ENCODE results near the gene BUD13. TPM values are rescaled to one million over a fixed set of nuclear protein-coding genes. Genes with fewer than 3 reads are reported as not detected.

The BUD13 gene
- total RNA-seq, 4 donors from 2014 or later, result 9.0 to 14.1 (median 12.3) TPM

GRCh38 chr11:116727990-116728389, 44.8 kb downstream of the BUD13 start:
- TF ChIP-seq POLR2A (IDR thresholded peaks at IDR 0.05) (no peak), CTCF (IDR thresholded peaks at IDR 0.05 in 4 of 5, conservative IDR thresholded peaks at IDR 0.05 in 1 of 5) (no peak)
- intact Hi-C loops (cut with DNase I; ENCODE audit: low total_unique reads) (no loop called here), in situ Hi-C loops (cut with MboI; ENCODE audit: low sequenced_read_pairs in 4 of 4) (no loop called here)
- no peak for ATAC-seq
- Histone ChIP-seq H3K27me3 (no peaks in the 10 kb centered on the region), H3K4me3 (no peak overlapping the region), H3K9me3 (no peaks in the 10 kb centered on the region), H3K36me3 (no peaks in the 10 kb centered on the region), H3K27ac (no peak overlapping the region), H3K4me1 (peaks cover 14 to 19% of the 10 kb centered on the region in 2 donors)
- no peak for DNase-seq

- ATAC-seq (peak in 1 of 2 donors; percentile 25), DNase-seq (peak in 1 of 2 donors; percentile 15)
- H3K4me1 ChIP-seq, result peaks cover 5 to 16% of the 10 kb centered on the region in 2 donors
- TF ChIP-seq POLR2A (IDR thresholded peaks at IDR 0.05) (no peak), CTCF (IDR thresholded peaks at IDR 0.05 in 4 of 5, conservative IDR thresholded peaks at IDR 0.05 in 1 of 5) (no peak)
- H3K27ac ChIP-seq, result no peak overlapping the region
- in situ Hi-C loops (cut with MboI; ENCODE audit: low sequenced_read_pairs in 4 of 4), result no loop called here
- no peaks in the 10 kb centered on the region for H3K36me3 ChIP-seq
- H3K4me3 ChIP-seq, result no peak overlapping the region
- intact Hi-C loops (cut with DNase I; ENCODE audit: low total_unique reads), result no loop called here
- no peaks in the 10 kb centered on the region for H3K9me3 ChIP-seq
- H3K27me3 ChIP-seq, result no peaks in the 10 kb centered on the region
Observed at GRCh38 chr11:116725434-116726221, 47.2 kb downstream of the BUD13 start.

DNA sequence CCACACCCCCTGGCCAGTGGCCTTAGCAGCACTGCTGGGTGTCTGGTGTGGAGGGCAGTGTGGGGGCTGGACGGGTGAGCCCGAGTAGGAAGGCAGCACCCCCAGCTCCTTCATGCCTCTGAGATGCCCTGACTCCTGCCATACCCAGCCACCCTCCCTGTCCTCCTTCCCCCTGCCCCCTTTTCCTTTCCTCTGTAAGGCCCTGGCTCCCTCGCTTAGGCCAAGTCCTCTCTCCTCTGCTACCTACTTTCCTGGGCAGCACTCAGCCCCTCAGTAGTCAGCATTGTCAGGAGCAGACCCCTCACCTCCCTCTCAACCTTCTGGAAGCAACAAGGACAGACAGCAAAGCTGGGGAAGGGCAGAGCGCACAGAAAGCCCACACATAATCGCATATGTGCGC, 48.0 kb downstream of the BUD13 start:
- in situ Hi-C loops (cut with MboI; ENCODE audit: low sequenced_read_pairs in 4 of 4), result no loop called here

DNA sequence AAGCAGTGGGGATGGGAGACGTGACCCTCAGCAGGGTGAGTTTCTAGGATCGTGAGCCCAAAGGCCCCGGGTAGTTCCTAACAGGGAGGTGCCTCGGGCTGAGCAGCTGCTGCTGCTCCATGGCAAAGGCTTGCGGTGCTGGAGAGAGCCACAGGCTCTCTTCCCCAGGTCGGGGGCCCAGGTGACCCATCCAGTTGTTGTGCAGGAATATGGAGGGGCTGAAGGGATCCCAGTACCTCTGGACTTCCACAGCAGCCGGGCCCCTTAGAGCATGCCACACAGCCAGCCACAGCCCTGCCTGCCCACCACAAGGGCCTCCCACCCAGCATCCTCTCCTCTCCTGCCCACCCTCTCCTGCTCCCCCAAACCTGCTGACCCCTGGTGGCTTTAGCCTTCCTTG, 49.3 kb downstream of the BUD13 start:
- Histone ChIP-seq H3K36me3 (no peaks in the 10 kb centered on the region), H3K27me3 (no peaks in the 10 kb centered on the region), H3K9me3 (no peaks in the 10 kb centered on the region), H3K4me1 (peaks cover 0 to 12% of the 10 kb centered on the region in 2 donors), H3K4me3 (no peak overlapping the region), H3K27ac (no peak overlapping the region)
- TF ChIP-seq CTCF (IDR thresholded peaks at IDR 0.05 in 4 of 5, conservative IDR thresholded peaks at IDR 0.05 in 1 of 5) (no peak), POLR2A (IDR thresholded peaks at IDR 0.05) (no peak)
- DNase-seq, result no peak
- in situ Hi-C loops (cut with MboI; ENCODE audit: low sequenced_read_pairs in 4 of 4) (no loop called here), intact Hi-C loops (cut with DNase I; ENCODE audit: low total_unique reads) (no loop called here)
- ATAC-seq, result no peak

More for the DNA sequence above, 48.0 kb downstream of the BUD13 start:
- no peaks in the 10 kb centered on the region for H3K27me3 ChIP-seq
- H3K36me3 ChIP-seq, result no peaks in the 10 kb centered on the region
- TF ChIP-seq POLR2A (IDR thresholded peaks at IDR 0.05), result no peak
- no peak for TF ChIP-seq CTCF (IDR thresholded peaks at IDR 0.05 in 4 of 5, conservative IDR thresholded peaks at IDR 0.05 in 1 of 5)
- DNase-seq (no peak), ATAC-seq (no peak)
- no peak overlapping the region for H3K27ac ChIP-seq
- H3K9me3 ChIP-seq, result no peaks in the 10 kb centered on the region
- H3K4me3 ChIP-seq, result no peak overlapping the region
- intact Hi-C loops (cut with DNase I; ENCODE audit: low total_unique reads), result no loop called here
- peaks cover 0 to 12% of the 10 kb centered on the region in 2 donors for H3K4me1 ChIP-seq

Measured in gastrocnemius medialis (tissue), 4 donors.